ENCODE results near the gene TTF2. TPM values are rescaled to one million over a fixed set of nuclear protein-coding genes. Genes with fewer than 3 reads are reported as not detected.

Gene TTF2
- total and polyA plus RNA-seq, 9 of the 15 experiments (the other 6 are each of a cell fraction or from before 2014, with no cell fraction given) = 9.4 to 71.1 (median 42.1) TPM

- H3K36me3 ChIP-seq (ENCODE audit: control insufficient read depth, insufficient read depth, low read length) = peaks cover 5% of the 10 kb centered on the region; the same call in 1 of the 3 replicates
- peaks cover 17% of the 10 kb centered on the region in 2 experiments; a peak in 4 of 5 replicates for H3K4me1 ChIP-seq (replicated peaks in 1 of 2; ENCODE audit: control insufficient read depth in 2 of 2, insufficient read depth in 2 of 2, low read length in 2 of 2)
- H3K4me3 ChIP-seq = no peak overlapping the region
- H3K9ac ChIP-seq (ENCODE audit: insufficient read depth in 1 of 2, low read depth in 2 of 2, low read length in 2 of 2) = no peak overlapping the region
- no peak for ATAC-seq
- intact Hi-C loops (cut with micrococcal nuclease) (no loop called here), in situ Hi-C loops (cut with MboI) (no loop called here)
- TF ChIP-seq ZNF316 (IDR thresholded peaks at IDR 0.05) (no peak), ZNF609 (CRISPR knock-in tag; IDR thresholded peaks at IDR 0.05; ENCODE audit: borderline replicate concordance) (no peak), TEAD1 (CRISPR knock-in tag; IDR thresholded peaks at IDR 0.05) (no peak), JUNB (CRISPR knock-in tag; conservative IDR thresholded peaks at IDR 0.05) (no peak), DMBX1 (CRISPR knock-in tag; IDR thresholded peaks at IDR 0.05; ENCODE audit: borderline replicate concordance) (no peak), ZNF140 (CRISPR knock-in tag; IDR thresholded peaks at IDR 0.05) (no peak), ZNF146 (CRISPR knock-in tag; IDR thresholded peaks at IDR 0.05; ENCODE audit: unreplicated experiment) (no peak), ZNF133 (CRISPR knock-in tag; IDR thresholded peaks at IDR 0.05) (no peak), NCOA4 (IDR thresholded peaks at IDR 0.05; ENCODE audit: partially characterized antibody) (no peak)
- no peaks in the 10 kb centered on the region for H4K20me1 ChIP-seq (replicated peaks; ENCODE audit: control insufficient read depth, insufficient read depth, low read length)
- 88% methylated on average over 2 of the region's 2 CpGs for WGBS (ENCODE audit: insufficient coverage, low coverage, missing lambda C conversion rate)
- ChIA-PET CTCF (ENCODE audit: low intra/inter-chr PET ratio) (no interaction called here), POLR2A (interaction anchor here (1.2 to 3.3 kb wide), 2 partner anchors 11 to 25 kb away, joined by 5 to 13 read pairs; no protein-coding TSS in a partner anchor)
- no TSS peak for BruUV-seq (replicated peaks)
- no peaks in the 10 kb centered on the region for H3K27me3 ChIP-seq (ENCODE audit: control insufficient read depth in 2 of 2, insufficient read depth in 2 of 2, low read length in 2 of 2)
- no peaks in the 10 kb centered on the region for H3K9me3 ChIP-seq (replicated peaks; ENCODE audit: control insufficient read depth, insufficient read depth, low read depth, low read length)
- no peak for DNase-seq (ENCODE audit: extremely low read depth in 1 of 4, low spot score in 3 of 4)
- no peaks in the 10 kb centered on the region for H3K9me1 ChIP-seq (ENCODE audit: control insufficient read depth, insufficient read depth, low read length)
- no peak overlapping the region for H2AFZ ChIP-seq (ENCODE audit: low read depth, low read length)
- no peaks in the 10 kb centered on the region for H3K79me2 ChIP-seq (ENCODE audit: control insufficient read depth, insufficient read depth, low read length)
- H3K27ac ChIP-seq (ENCODE audit: extremely low read depth, low read depth, low read length) = no peak overlapping the region
- FAIRE-seq = no peak
- H3K4me2 ChIP-seq (ENCODE audit: insufficient read depth, low read length) = no peak overlapping the region
These were observed 57.6 kb downstream of the TTF2 start for GRCh38 chr1:117117697-117118096.

All from K562 (cell line).